T-cell (primary cell): Measurements from ENCODE around the gene ANO4. TPM values are rescaled to one million over a fixed set of nuclear protein-coding genes. Genes with fewer than 3 reads are reported as not detected.

Experiments
- ATAC-seq, 4 experiments: fragments of 200-7000 bp in 3 of 4; fragments of 150-1000 bp in 1 of 4; cut with Tn5 transposase; replicated peaks in 1 of 4; 1 replicate in 3 of 4; 2 replicates in 1 of 4; pipeline ENCODE4 v1.10.0; 2021; ENCODE audit warnings: moderate library complexity in 3 of 4, mild to moderate bottlenecking in 2 of 4, moderate number of reproducible peaks in 1 of 4
- CTCF ChIA-PET, 2 donors: fragments of 300-600 bp; sonication (Branson Sonifier 250); formaldehyde crosslinking; loops; one replicate each; lab custom pipeline; 2022; ENCODE audit warnings: antibody characterized with exemption in 2 of 2; lab: Charles Lee
- POLR2A ChIA-PET, 2 donors: fragments of 300-600 bp; sonication (Branson Sonifier 250); formaldehyde crosslinking; loops; one replicate each; lab custom pipeline; 2022; ENCODE audit warnings: antibody characterized with exemption in 2 of 2; lab: Charles Lee
- DNase-seq, 35 experiments: peaks; one replicate each; pipeline versions ENCODE4 v3.0.0 to v3.0.0-alpha.2; 2013 to 2023
- H3K27ac ChIP-seq: one replicate; pipeline ENCODE4 v1.5.1; 2013; ENCODE audit warnings: low read length
- H3K27me3 ChIP-seq, 2 experiments: replicated peaks in 1 of 2; 1 replicate in 1 of 2; 2 replicates in 1 of 2; pipeline versions ENCODE4 v1.6.1 to v1.7.0; 2013; ENCODE audit warnings: low read length in 1 of 2, mixed read lengths in 1 of 2; ENCODE audit not compliant: control insufficient read depth in 2 of 2, insufficient read depth in 2 of 2; ENCODE audit errors: extremely low read depth in 1 of 2
- H3K36me3 ChIP-seq, 2 donors: 1 replicate in 1 of 2; 2 replicates in 1 of 2; pipeline versions ENCODE4 v1.6.1 to v1.7.0; 2013; ENCODE audit warnings: low read length in 1 of 2; ENCODE audit not compliant: control insufficient read depth in 2 of 2, insufficient read depth in 1 of 2; ENCODE audit errors: extremely low read depth in 1 of 2
- H3K4me1 ChIP-seq, 2 experiments: 1 replicate in 1 of 2; 2 replicates in 1 of 2; pipeline versions ENCODE4 v1.6.1 to v1.7.0; 2013; ENCODE audit warnings: low read length in 2 of 2, mixed read lengths in 1 of 2; ENCODE audit not compliant: insufficient read depth in 2 of 2, control insufficient read depth in 1 of 2; ENCODE audit errors: extremely low read depth in 1 of 2
- H3K4me3 ChIP-seq, 2 donors: 1 replicate in 1 of 2; 2 replicates in 1 of 2; pipeline versions ENCODE4 v1.5.1 to v1.7.0; 2013; ENCODE audit warnings: mild to moderate bottlenecking in 2 of 2, low read length in 1 of 2, moderate library complexity in 1 of 2; ENCODE audit not compliant: control insufficient read depth in 1 of 2; ENCODE audit errors: extremely low read depth in 1 of 2
- H3K9me3 ChIP-seq: 2 replicates; pipeline ENCODE4 v1.7.0; 2013
- H3K27ac Mint-ChIP-seq, 2 donors: one replicate each; pipeline ENCODE4 v1.8.0; 2020 to 2021; ENCODE audit warnings: mild to moderate bottlenecking in 2 of 2, mixed read lengths in 2 of 2
- H3K27me3 Mint-ChIP-seq, 2 donors: one replicate each; pipeline ENCODE4 v1.8.0; 2021 to 2022; ENCODE audit warnings: mixed read lengths in 2 of 2
- H3K36me3 Mint-ChIP-seq: one replicate; pipeline ENCODE4 v1.8.0; 2021; ENCODE audit warnings: mixed read lengths
- H3K4me1 Mint-ChIP-seq, 3 donors: one replicate each; pipeline ENCODE4 v1.8.0; 2020 to 2022; ENCODE audit warnings: mixed read lengths in 3 of 3, mild to moderate bottlenecking in 1 of 3
- H3K4me3 Mint-ChIP-seq, 3 donors: one replicate each; pipeline ENCODE4 v1.8.0; 2020 to 2022; ENCODE audit warnings: mild to moderate bottlenecking in 3 of 3, mixed read lengths in 3 of 3, moderate library complexity in 3 of 3
- H3K9me3 Mint-ChIP-seq, 3 donors: one replicate each; pipeline ENCODE4 v1.8.0; 2020 to 2022; ENCODE audit warnings: mixed read lengths in 3 of 3
- WGBS: methylation state at CpG from one replicate; pipeline ENCODE4 v1.1.5; 2013; ENCODE audit warnings: missing lambda C conversion rate; ENCODE audit not compliant: insufficient coverage; 5-methylcytosine and 5-hydroxymethylcytosine counted together
- total RNA-seq, 35 experiments: library from RNA in 6 of 35; stranded (reverse) in 6 of 35; fragments of 120-200 nt in 1 of 35; gene quantifications; one replicate each; pipeline versions ENCODE4 v1.2.1 to v1.2.4 and lab custom pipeline; 2013 to 2026

Gene ANO4
- total RNA-seq, 5 donors from 2014 or later (not counting 1 experiment from before 2014, with no cell fraction given): 0.26 TPM; not detected in 4

GRCh38 chr12:101027200-101027599 lies 232.6 kb downstream of the ANO4 start:
- H3K27me3 ChIP-seq: no peaks in the 10 kb centered on the region
- no peaks in the 10 kb centered on the region for H3K36me3 Mint-ChIP-seq
- no peak overlapping the region for H3K27ac ChIP-seq
- DNase-seq (no peak), ATAC-seq (no peak)
- H3K4me3 Mint-ChIP-seq: no peak overlapping the region
- ChIA-PET POLR2A (no interaction called here), CTCF (no interaction called here)
- H3K4me1 ChIP-seq: no peaks in the 10 kb centered on the region
- no peaks in the 10 kb centered on the region for H3K9me3 ChIP-seq
- H3K36me3 ChIP-seq: no peaks in the 10 kb centered on the region
- no peak overlapping the region for H3K4me3 ChIP-seq
- H3K4me1 Mint-ChIP-seq: no peaks in the 10 kb centered on the region
- H3K27me3 Mint-ChIP-seq: no peaks in the 10 kb centered on the region
- H3K9me3 Mint-ChIP-seq: peaks cover 19 to 35% (median 30%) of the 10 kb centered on the region in 3 donors
- no peak overlapping the region for H3K27ac Mint-ChIP-seq
- WGBS: no CpG with 5 or more reads among the region's 3 CpGs

GRCh38 chr12:101027816-101028215 lies 233.2 kb downstream of the ANO4 start:
- Mint-ChIP-seq H3K9me3 (peaks cover 20 to 35% (median 31%) of the 10 kb centered on the region in 3 donors), H3K36me3 (no peaks in the 10 kb centered on the region), H3K4me1 (no peaks in the 10 kb centered on the region), H3K4me3 (no peak overlapping the region), H3K27me3 (no peaks in the 10 kb centered on the region), H3K27ac (no peak overlapping the region)
- no peaks in the 10 kb centered on the region for H3K36me3 ChIP-seq
- no peaks in the 10 kb centered on the region for H3K27me3 ChIP-seq
- no peaks in the 10 kb centered on the region for H3K4me1 ChIP-seq
- no peak for ATAC-seq
- ChIA-PET CTCF (no interaction called here), POLR2A (no interaction called here)
- DNase-seq: no peak
- no peak overlapping the region for H3K27ac ChIP-seq
- no peak overlapping the region for H3K4me3 ChIP-seq
- H3K9me3 ChIP-seq: no peaks in the 10 kb centered on the region
- WGBS: 89% methylated on average over 3 of the region's 4 CpGs

GRCh38 chr12:101038289-101038871 lies 243.8 kb downstream of the ANO4 start:
- H3K4me3 ChIP-seq: no peak overlapping the region
- no peaks in the 10 kb centered on the region for H3K36me3 Mint-ChIP-seq
- ATAC-seq (no peak), DNase-seq (no peak)
- H3K27me3 ChIP-seq: no peaks in the 10 kb centered on the region
- peaks cover 2 to 8% (median 4%) of the 10 kb centered on the region in 3 donors for H3K9me3 Mint-ChIP-seq
- WGBS: no CpG with 5 or more reads among the region's 2 CpGs
- no peaks in the 10 kb centered on the region for H3K36me3 ChIP-seq
- ChIA-PET CTCF (no interaction called here), POLR2A (no interaction called here)
- H3K27ac Mint-ChIP-seq: no peak overlapping the region
- no peaks in the 10 kb centered on the region for H3K4me1 ChIP-seq
- H3K27me3 Mint-ChIP-seq: no peaks in the 10 kb centered on the region
- no peaks in the 10 kb centered on the region for H3K4me1 Mint-ChIP-seq
- no peaks in the 10 kb centered on the region for H3K9me3 ChIP-seq
- no peak overlapping the region for H3K4me3 Mint-ChIP-seq
- no peak overlapping the region for H3K27ac ChIP-seq

GRCh38 chr12:101039848-101040531 lies 245.4 kb downstream of the ANO4 start:
- CTCF ChIA-PET: no interaction called here
- WGBS: 100% methylated on average over 1 of the region's 6 CpGs
- Histone ChIP-seq H3K9me3 (no peaks in the 10 kb centered on the region), H3K36me3 (no peaks in the 10 kb centered on the region), H3K27me3 (no peaks in the 10 kb centered on the region), H3K4me3 (no peak overlapping the region), H3K4me1 (no peaks in the 10 kb centered on the region), H3K27ac (no peak overlapping the region)
- POLR2A ChIA-PET: no interaction called here
- Mint-ChIP-seq H3K27me3 (peaks cover 0 to 3% of the 10 kb centered on the region in 2 donors), H3K4me3 (no peak overlapping the region), H3K4me1 (no peaks in the 10 kb centered on the region), H3K9me3 (peaks cover 0 to 8% (median 2%) of the 10 kb centered on the region in 3 donors), H3K36me3 (no peaks in the 10 kb centered on the region), H3K27ac (no peak overlapping the region)
- DNase-seq (no peak), ATAC-seq (no peak)

- H3K4me1 Mint-ChIP-seq: no peaks in the 10 kb centered on the region
Observed at GRCh38 chr12:101040936-101041335, 246.4 kb downstream of the ANO4 start.

GRCh38 chr12:101042211-101042610 lies 247.6 kb downstream of the ANO4 start:
- H3K27me3 Mint-ChIP-seq: peaks cover 0 to 3% of the 10 kb centered on the region in 2 donors
- H3K9me3 Mint-ChIP-seq: peaks cover 0 to 3% (median 2%) of the 10 kb centered on the region in 3 donors
- CTCF ChIA-PET: no interaction called here
- Histone ChIP-seq H3K4me3 (no peak overlapping the region), H3K27me3 (no peaks in the 10 kb centered on the region), H3K36me3 (no peaks in the 10 kb centered on the region), H3K9me3 (no peaks in the 10 kb centered on the region), H3K4me1 (no peaks in the 10 kb centered on the region), H3K27ac (no peak overlapping the region)
- no peaks in the 10 kb centered on the region for H3K4me1 Mint-ChIP-seq
- DNase-seq: no peak
- 100% methylated on average over 2 of the region's 8 CpGs for WGBS
- ATAC-seq: no peak
- POLR2A ChIA-PET: no interaction called here
- no peaks in the 10 kb centered on the region for H3K36me3 Mint-ChIP-seq
- no peak overlapping the region for H3K27ac Mint-ChIP-seq
- H3K4me3 Mint-ChIP-seq: no peak overlapping the region

More at GRCh38 chr12:101040936-101041335, 246.4 kb downstream of the ANO4 start:
- no peak for DNase-seq
- ATAC-seq: no peak
- H3K36me3 ChIP-seq: no peaks in the 10 kb centered on the region
- Mint-ChIP-seq H3K27ac (no peak overlapping the region), H3K36me3 (no peaks in the 10 kb centered on the region), H3K27me3 (peaks cover 0 to 3% of the 10 kb centered on the region in 2 donors), H3K4me3 (no peak overlapping the region), H3K9me3 (peaks cover 0 to 3% (median 2%) of the 10 kb centered on the region in 3 donors)
- H3K4me3 ChIP-seq: no peak overlapping the region
- H3K27me3 ChIP-seq: no peaks in the 10 kb centered on the region
- H3K4me1 ChIP-seq: no peaks in the 10 kb centered on the region
- ChIA-PET CTCF (no interaction called here), POLR2A (no interaction called here)
- no peaks in the 10 kb centered on the region for H3K9me3 ChIP-seq
- no peak overlapping the region for H3K27ac ChIP-seq
